GM18868 (cell line): ENCODE measurements around the gene RBMS3.
"Not testable (repeated sequence)": the region's sequence is repeated elsewhere in the genome, so short reads cannot be mapped to it uniquely, and the experiment has no call there.

Experiments
- ATAC-seq: cut with Tn5 transposase; IDR thresholded peaks from one replicate; pipeline ENCODE4 v1.9.1; 2021; ENCODE audit warnings: mild to moderate bottlenecking, moderate library complexity; ENCODE audit not compliant: unreplicated experiment

RBMS3 gene

DNA sequence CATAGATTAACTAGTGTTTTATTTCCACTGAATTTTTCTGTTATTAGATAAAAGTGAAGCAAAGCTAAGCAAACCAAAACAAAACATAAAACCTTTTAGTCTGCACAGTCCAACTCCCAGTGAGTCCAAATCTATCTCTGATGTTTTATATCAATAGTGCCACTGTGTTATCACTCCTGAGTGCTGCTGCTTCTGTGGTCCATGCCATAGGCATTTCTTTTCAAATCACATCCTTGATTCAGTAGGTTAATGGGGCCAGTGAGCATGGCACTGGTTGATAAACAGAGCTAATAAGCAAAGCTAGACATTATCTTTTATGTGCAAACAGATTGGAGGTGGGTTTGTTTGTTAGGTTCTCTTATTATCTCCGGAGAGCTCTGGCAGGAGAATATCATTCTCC lies 30.0 kb downstream of the RBMS3 start:
- no peak for ATAC-seq

DNA sequence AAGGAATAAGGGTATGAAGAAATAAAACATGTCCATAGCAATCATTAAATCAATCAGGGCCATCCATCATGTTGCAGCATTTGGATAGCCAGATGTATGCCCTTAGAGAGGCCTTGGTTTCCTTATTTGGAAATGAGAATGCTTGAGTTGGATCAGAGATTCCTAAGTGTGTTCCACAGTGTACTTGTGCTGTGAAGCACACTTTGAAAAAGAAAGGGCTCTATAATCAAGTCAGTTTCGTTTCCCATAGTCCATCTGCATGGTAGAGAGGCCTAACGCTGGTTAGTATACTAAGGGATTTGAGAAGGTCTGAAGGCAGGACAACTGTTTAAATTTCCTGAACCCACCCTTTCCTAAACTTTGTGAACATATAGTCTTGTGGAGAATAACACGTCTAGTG lies 30.9 kb downstream of the RBMS3 start:
- no peak for ATAC-seq

DNA sequence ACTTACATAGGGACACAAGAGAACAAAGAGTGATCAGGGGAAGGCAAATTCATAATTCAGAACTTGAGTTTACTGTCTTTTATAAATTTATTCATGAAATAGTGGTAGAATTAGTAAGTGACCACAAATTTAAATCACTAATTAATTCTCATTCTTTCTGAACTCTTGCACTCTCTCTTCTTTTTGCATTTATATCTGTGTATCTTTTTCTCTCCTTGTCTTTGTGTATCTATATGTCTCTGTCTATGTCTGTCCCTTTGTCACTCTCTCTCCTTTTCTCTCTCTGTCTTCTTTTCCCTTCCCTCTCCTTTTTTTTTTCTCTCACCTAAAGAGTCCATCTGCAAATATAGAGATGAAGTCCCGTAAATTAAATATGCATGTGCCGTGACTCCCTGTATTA lies 31.5 kb downstream of the RBMS3 start:
- no peak for ATAC-seq

DNA sequence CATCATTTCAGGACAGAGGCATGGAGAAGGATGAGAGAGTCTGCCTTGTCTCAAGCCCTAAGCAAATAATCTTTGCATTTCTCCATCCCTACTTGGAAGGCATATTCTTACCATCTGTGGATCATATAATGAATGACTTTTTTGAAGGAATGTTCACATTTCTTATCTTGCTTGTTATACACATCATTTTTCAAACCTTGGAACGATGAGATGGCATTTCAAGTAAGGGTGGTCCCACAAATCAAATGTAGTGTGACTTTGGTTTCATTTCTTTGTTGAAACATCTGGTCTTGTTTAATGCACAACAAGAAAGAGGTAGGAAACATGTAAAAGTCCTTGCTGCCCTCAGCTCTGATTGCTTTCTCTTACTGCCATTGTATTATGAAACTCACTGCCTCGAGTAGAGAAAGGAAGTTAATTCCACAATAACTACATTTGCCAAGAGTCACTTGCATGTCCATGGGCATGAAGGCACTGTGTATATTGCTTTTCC lies 32.1 kb downstream of the RBMS3 start:
- no peak for ATAC-seq

DNA sequence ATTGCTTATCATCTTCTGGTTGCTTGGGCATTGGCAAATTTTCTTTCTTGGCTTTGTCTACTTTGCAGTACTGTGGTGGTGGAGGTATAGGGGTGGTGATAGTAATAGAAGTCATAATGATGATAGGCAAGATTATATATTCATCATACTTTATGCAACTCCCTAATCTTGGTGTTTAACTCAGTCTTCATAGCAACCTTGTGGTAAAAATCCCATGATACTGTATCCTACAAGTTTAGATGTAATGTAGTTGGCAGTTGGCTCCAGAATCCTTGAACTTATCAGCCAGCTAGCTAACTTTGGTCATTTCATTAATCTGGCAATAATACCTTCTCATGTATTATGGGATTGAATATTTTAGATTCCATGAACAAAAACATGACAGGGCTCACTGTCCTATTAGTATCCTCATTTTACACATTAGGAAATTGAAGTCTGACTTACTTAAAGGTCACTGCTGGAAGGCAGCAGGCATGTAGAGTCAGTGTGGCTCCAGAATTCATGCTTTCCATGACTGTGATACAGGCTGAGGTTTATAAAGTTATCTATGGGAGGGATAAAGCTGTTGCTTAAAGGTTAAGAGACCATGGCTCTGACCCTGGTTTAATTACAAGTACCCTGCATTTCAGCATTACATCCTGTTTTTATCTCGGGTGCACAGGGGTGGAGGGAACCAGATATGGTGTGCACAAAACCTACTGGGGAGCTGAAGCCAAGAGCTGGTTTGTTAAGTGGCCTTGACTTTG lies 33.3 kb downstream of the RBMS3 start:
- no peak for ATAC-seq

DNA sequence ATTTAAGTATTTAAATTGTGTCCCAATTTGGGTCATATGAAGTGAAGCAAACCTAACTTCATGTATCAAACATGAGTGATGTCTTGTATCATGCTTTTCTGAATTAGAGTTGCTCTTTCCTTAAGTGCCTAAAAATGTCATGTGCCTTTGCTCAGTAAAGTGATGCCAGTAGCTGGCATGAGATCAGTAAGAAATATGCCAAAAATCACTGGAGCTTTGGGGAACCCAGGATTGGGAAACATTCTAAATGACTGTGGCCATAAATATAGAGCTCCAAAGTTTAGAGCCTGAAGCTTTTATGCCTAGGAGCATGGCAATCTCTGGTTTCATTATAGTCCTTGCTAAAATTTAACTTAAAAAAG lies 33.8 kb downstream of the RBMS3 start:
- ATAC-seq = no peak

DNA sequence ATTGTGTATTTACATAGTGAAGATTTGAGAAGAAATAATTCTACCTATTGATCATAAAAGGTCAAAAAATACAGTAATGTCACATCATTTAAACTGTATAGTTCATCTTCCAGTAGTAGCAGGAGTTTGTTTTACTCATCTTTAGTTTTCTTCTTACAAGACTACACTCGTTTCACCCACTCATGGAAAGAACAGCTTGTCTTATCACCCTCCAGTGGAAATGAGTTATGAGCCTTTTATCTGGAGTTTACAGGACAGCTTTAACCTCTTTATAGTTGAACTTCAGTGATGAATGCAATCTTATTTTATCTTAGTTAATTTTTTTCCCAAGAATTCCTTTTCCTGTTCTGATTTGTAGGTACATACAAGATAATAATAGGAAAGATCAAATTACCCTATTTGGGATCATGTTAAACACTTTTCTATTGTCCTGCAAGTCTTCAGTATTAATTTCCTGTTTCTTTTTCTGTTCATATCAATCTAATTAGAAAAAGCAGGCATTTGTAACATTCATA lies 36.8 kb downstream of the RBMS3 start:
- no peak for ATAC-seq

DNA sequence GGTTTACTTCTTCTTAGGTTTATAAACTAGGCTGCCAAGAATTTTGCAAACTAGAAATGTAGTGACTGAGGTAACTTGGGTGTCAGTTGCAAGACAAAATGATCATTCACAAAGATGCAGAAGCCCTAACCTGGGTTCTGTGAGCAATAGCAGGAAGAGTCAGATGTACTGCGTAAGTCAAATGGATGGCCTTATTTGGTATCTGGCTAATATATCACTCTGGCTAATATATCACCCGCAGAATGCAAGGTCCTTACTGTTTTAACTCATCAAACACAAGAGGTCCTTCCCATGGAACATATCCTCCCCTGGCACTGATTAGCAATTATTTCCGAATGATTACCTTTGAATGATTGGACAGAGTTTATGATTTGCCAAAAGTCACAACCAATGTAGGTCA lies 37.4 kb downstream of the RBMS3 start:
- ATAC-seq = no peak

DNA sequence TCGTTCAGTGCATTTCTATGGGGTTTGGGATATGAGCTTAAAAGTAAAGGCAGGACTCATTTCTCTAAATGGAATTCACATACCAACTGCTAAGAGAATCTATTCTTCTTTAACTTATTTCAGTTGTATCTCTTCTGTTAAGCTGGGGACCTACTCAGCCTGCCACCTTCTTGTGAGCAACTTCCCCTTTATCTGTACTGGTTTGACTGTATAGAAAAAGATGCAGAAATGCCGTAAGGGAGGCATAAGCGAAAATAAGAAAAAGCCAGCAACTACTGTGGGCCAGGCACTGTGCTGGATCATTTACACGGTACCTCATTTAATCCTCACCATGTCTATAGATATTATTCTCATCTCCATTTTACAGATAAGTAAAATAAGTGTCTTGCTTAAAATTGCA lies 38.4 kb downstream of the RBMS3 start:
- peak; percentile 86 for ATAC-seq

DNA sequence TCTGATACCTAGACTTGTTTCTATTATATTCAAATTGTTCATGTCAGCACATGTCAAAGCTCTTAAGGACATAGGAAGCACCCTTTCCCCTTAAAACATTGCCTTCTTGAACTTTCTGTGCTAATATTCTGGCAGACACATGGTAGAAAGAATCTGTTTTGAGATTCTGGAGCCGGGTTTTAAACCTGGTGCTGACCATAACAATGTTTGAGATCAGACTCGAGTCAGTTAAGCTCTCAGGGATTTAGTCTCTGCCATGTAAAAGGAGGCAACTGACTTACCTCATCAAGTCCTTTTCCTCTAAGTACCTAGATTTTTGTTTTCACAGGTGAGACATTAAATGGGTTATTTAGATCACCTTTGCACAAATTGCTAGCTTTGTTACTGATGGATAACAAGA lies 38.9 kb downstream of the RBMS3 start:
- ATAC-seq = no peak

DNA sequence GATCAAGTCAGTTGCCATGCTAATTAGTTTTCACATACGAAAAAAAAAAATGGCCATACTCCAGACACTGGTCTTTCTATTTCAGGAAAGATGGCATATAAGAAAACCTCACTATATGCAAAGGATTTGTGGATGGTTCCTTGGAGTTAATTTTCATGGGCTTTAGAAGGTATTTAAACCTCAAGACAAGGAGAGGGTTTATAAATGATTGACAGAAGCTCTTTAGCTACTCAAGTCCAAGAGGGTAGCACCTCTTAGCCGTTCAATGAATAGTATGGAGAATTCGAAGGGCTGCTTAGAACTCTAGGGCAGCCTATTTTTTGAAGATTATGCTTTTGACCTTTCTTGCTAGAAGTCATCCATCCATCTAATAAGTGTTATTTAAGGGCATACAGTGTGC lies 41.7 kb downstream of the RBMS3 start:
- no peak for ATAC-seq

DNA sequence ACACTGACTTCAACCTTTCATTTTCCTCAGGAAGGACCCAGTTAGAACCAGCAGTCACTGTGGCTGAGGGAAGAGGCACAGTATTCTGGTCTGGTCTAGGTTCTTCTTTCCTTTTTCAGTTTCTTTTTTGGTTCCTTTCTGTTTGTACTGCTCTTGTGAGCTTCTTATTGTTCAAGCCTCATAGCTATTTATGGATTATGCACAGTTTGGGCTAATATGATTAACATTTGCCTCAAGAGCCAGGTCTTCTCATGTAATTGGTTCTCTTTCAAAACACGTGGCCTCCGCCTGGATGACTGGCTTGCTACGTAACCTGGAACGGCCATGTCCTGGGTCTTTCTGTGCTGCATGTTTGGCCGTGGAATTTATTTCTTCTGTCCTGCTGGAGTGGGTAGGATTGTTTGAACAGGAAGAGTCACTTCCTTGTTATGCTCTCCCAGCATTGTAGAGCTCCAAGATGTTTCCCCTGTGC lies 43.3 kb downstream of the RBMS3 start:
- peak; percentile 91 for ATAC-seq

DNA sequence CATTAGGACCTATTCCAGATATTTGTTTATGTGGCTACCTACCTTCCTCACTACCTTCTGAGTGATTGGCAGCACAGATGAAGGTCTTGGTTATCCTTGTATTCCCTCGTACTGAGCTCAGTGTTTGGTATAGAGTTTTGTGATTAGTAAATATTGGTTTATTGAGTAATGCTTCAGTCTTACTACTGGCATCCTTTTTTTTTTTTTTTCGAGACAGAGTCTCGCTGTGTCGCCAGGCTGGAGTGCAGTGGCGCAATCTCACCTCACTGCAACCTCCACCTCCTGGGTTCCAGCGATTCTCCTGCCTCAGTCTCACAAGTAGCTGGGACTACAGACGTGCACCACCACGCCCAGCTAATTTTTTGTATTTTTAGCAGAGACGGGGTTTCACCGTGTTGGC lies 45.7 kb downstream of the RBMS3 start:
- ATAC-seq = not testable (repeated sequence)

DNA sequence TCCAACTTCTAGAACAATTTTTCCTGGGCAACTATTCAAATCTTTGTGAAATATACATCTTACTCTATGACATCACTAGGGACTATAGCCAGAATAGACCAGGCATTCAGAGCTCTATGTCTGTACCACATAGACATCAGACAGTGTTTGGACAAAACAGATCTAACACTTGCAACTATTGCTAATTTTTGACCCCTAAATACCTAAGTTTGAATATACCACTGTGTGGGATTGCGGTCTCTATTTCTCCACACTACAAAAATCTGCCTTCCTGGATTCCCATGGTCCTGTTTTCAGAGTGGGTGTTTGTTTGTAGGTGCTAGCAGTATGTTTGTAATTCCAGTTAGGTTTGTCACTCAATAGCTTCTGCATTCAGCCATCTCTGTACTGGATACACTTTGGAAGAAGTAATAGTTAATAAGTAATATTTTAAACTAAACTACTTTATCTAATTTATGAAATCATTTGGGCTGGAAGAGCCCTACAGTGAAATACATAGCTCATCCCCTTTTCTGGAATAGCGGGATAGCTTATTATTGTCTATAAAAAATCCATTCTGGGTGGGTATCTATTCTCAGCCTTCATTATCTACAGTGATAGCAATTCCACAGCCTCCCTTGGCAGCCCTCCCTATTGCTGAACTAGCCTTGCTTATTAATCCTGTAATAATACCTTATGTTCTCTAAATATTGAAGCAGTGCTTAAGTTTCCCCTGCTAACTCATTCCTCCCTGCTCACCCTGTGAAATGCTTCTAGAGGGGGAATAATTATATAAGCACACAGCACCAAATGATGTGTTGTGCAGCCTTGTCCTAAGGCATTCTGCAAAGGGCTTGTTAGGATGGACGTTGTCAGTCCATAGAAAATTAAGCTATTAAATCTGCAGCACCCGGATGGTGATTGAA lies 49.4 kb downstream of the RBMS3 start:
- no peak for ATAC-seq

DNA sequence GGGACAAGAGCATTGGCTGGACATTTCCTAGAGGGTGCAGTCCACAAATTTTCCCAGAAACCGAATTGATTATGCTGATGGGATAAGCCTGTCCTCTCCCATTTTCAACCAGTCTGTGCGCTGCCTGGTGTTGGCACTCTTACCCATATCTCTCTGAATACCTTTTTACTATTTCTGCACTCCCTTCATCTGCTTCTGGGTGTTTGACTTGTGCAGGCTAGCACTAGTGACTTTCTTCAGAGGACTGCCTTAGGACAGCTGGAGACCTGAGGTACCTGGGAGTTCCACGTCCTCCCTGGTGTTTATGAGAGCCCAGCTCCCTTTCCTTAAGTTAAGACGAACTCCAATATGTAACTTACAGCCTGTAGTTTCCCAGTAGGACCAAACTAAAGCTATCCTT lies 50.2 kb downstream of the RBMS3 start:
- no peak for ATAC-seq

DNA sequence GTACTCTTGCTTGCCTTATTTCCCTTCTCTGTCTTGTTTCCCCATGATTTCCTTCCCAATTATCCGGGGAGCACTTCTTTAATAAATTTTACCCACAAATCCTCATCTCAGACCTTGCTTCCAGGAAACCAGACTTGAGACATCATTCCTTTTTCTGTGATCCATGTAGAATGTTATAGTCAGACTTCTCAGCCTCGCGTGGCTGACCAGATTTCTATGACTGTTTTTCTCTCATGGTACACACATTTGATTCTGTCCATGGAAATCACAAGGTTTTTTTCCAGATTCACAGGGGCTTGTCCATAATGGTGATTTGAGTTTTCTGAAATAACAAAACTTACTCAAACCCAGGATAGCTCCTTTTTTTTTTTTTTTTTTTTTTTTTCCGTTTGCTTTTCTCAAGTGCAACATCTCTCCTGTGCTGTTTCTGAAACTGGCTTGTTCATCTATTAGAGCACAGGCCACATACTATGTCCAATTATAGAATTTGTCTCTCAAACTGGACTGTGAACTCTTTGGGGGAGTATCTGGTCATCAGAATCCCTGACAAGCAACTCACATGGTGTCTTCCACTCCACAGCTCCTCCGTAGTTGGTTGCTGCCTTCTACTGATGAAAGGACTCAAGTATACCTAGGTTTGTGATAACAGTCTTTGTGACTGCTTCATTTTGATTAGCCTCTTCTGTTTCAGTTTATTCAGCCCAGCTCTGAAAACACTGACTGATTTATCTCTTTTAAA lies 50.8 kb downstream of the RBMS3 start:
- ATAC-seq = peak; percentile 33

DNA sequence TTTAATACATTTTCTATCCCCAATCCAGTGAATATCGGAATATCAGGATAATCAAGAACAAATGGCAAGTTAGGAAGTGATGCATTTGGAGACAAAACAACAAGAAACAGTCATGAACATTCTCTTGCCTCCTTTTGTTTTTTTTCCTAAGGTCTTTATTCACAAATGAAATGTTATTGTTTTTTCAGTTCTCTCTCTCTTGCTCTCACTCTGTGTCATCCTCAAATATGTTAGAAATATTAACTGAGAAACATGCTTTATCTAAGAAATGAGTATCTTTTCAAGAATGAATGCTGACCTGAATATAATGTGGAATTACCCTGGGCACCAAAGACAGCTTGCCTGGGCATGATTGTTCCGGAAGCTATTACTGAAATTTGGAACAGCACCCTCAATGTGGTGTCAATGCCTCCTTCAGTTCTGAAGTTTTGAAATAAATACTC lies 51.3 kb downstream of the RBMS3 start:
- ATAC-seq = peak; percentile 74

DNA sequence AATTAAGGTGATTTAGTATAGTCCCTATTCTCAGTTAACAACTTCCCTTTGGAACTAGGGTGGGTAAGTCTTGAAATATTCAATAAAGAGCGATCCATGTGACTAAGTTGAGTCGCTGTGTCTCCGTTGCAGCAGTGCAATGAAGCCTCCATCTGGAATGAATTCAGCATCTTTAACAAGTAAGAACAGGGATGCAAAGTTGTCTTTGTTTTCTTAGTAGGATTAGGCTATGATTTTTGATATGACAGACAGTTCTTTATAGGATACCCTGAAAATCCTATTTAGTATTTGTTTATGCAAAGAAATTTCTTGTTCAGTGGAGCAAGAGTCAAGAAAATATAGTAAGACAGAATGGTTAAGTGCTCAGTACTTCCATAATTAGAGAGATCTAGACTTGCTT lies 52.7 kb downstream of the RBMS3 start:
- ATAC-seq = no peak

DNA sequence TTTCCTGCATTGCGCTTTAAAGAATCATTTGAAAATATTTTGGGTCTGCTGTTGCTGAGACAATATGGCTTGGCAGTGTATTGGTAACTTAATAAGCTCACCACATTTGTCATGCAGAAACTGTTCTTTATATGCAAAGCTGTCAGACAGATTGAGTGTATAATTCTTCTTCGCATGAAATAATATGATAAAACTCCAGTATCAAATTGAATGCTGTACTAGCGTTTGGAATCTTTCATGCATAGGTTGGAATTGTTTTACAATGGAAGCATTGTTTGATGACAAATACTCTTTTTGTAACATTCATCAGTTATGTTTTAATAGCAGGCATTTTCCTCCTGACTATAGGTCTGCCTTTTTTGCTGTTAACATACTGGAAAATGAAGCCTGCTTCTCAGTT lies 53.8 kb downstream of the RBMS3 start:
- ATAC-seq = no peak

DNA sequence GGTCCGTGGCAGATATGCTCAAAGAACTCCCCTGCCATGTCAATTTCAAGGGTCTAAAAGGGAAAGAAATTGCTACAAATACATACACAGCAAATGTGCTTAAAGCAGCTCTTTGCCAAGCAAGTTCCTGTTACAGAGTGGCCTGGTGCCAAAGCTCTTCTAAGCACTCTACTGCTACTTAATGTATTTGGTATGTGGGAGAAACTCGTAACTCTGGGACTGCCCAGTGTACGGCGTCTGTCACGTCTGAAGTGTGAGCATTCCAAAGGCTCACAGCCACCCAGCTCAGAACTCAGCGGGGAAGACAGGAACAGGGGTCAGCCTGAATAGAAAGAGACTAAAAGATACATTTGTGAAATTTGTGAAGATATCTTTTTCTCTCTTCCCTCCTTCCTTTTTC lies 54.6 kb downstream of the RBMS3 start:
- no peak for ATAC-seq

DNA sequence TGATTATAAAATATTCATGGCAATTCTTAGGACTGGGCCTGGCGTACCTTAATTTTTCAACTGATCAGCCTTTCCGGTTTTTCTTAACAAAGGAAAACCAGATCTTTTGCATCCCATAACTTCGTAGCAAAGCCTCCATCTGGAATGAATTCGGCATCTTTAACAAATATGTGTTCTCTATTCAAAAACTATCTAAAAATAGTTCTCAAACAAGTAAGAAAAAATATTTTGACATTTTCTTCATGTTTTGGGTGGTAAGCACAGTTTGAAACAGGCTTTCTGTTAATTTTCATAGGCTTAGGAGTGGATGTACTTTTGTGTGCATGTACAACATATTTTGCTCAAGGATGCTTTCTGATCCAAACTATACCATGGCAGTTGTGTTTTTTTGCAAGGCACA lies 55.1 kb downstream of the RBMS3 start:
- no peak for ATAC-seq
